Mucosa of stomach (tissue), 1 donor: ENCODE data around the gene RHD.
A peak's percentile ranks its signal among the peaks of the same experiment; 100 is the strongest.
"Not testable (repeated sequence)": the region's sequence is repeated elsewhere in the genome, so short reads cannot be mapped to it uniquely, and the experiment has no call there.

Source experiments
- H3K27me3 ChIP-seq: one replicate; pipeline ENCODE4 v1.7.0; 2013; ENCODE audit warnings: mild to moderate bottlenecking, low read length; ENCODE audit not compliant: control insufficient read depth, insufficient read depth
- H3K36me3 ChIP-seq: one replicate; pipeline ENCODE4 v1.7.0; 2013; ENCODE audit warnings: low read length; ENCODE audit not compliant: control insufficient read depth, insufficient read depth
- H3K4me1 ChIP-seq: one replicate; pipeline ENCODE4 v1.7.0; 2013; ENCODE audit warnings: mild to moderate bottlenecking, low read length; ENCODE audit not compliant: control insufficient read depth, insufficient read depth
- H3K4me3 ChIP-seq: one replicate; pipeline ENCODE4 v1.7.0; 2013; ENCODE audit warnings: low read length
- H3K9ac ChIP-seq: one replicate; pipeline ENCODE4 v1.7.0; 2013; ENCODE audit warnings: mild to moderate bottlenecking, low read length, moderate library complexity
- H3K9me3 ChIP-seq: one replicate; pipeline ENCODE4 v1.7.0; 2013; ENCODE audit warnings: mild to moderate bottlenecking, low read length, moderate library complexity; ENCODE audit not compliant: control insufficient read depth
- donor health status: Pancreatic carcinoma.

Gene RHD

DNA sequence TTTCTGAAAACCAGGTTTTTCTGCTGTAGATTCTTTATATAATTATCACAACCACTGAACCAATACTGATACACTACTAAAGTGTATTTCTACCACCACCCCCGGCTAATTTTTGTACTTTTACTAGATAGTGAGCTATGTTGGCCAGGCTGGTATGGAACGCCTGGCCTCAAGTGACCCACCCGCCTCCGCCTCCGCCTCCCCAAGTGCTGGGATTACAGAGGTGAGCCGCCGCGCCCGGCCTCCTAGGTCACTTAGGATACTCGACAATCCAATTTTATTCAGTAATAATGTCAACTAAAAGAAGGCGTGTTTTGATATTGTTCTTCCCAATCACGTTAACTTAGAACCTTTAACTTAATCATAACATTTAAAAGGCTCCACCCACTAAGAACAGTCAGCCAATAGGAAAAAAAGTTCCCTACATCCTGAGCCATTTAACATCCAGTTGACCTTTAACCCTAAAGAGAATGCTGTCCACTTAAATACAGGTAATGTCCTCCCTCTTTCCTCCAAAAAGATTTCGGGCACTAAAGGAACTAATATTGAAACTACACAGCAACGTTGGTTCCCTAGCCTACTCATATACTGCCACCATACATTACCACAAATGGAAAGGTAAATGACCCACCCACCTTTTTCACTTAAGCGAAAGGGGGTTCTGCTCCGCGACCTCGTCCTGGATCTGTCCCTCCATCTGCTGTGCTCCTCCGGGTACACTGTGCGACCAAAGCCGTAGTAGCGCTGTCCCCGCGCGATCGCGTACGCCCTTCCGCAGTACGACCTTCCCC lies 26.3 kb upstream of the RHD start:
- peaks cover 12% of the 10 kb centered on the region for H3K4me1 ChIP-seq
- H3K9me3 ChIP-seq = no peaks in the 10 kb centered on the region
- peak overlapping the region; percentile 92 for H3K4me3 ChIP-seq
- no peaks in the 10 kb centered on the region for H3K27me3 ChIP-seq
- H3K9ac ChIP-seq = peak overlapping the region; percentile 100
- no peaks in the 10 kb centered on the region for H3K36me3 ChIP-seq

DNA sequence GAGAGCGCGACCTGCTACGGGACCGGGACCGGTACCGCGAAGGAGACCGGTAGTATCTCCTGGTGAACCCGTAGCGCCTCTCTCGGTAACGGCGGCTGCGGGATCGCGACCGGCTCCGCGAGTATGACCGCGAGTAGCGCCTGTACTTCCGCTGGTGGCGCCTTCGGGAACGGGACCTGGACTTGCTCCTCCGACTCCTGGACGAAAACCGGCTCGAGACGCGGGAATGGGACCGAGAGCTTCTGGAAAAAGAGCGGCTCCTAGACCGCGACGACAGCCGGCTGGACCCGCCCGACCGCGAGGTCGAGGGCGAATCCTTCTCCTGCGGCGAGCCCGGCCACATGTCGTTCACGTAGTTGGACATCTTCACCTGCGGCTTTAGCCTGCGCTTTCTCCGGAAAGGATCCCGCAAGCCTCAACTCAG lies 25.7 kb upstream of the RHD start:
- peak overlapping the region; percentile 92 for H3K4me3 ChIP-seq
- H3K27me3 ChIP-seq = no peaks in the 10 kb centered on the region
- no peaks in the 10 kb centered on the region for H3K36me3 ChIP-seq
- peaks cover 12% of the 10 kb centered on the region for H3K4me1 ChIP-seq
- H3K9me3 ChIP-seq = no peaks in the 10 kb centered on the region
- peak overlapping the region; percentile 100 for H3K9ac ChIP-seq

GRCh38 chr1:25247024-25247828 lies 25.1 kb upstream of the RHD start, which contains the start of gene RSRP1:
TSS of gene RSRP1 (minus strand) at chr1:25247454. CDS start at chr1:25246963, 491 bp downstream.
- Histone ChIP-seq H3K27me3 (no peaks in the 10 kb centered on the region), H3K4me1 (peaks cover 12% of the 10 kb centered on the region), H3K9ac (peak within 1 kb of the TSS; percentile 100), H3K9me3 (no peaks in the 10 kb centered on the region), H3K36me3 (no peaks in the 10 kb centered on the region), H3K4me3 (peak within 1 kb of the TSS; percentile 92)

- Histone ChIP-seq H3K27me3 (no peaks in the 10 kb centered on the region), H3K4me1 (peaks cover 12% of the 10 kb centered on the region), H3K36me3 (no peaks in the 10 kb centered on the region), H3K9me3 (no peaks in the 10 kb centered on the region), H3K4me3 (peak overlapping the region; percentile 92), H3K9ac (peak overlapping the region; percentile 100)
These were observed 24.2 kb upstream of the RHD start for GRCh38 chr1:25247829-25248754.

DNA sequence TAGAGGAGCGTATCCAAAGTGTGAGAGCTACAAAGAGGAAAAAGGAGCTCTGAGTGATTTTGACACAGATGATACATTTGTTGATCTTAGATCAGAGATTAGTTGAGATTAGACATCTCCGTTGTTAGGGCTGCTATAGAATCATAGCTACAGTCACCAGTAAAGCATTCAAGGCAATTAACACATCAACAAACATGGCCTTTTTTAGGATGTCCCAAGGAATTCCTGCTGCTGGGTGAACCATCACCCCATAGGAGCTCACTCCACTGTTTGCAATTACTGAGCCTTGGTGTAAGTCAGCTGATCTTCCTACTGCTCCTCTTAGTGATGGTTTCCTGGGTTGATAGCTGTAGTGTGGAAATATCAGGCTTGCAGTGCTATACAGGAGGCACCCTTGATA lies 18.4 kb upstream of the RHD start:
- no peaks in the 10 kb centered on the region for H3K36me3 ChIP-seq
- no peaks in the 10 kb centered on the region for H3K4me1 ChIP-seq
- no peak overlapping the region for H3K4me3 ChIP-seq
- H3K9me3 ChIP-seq = no peaks in the 10 kb centered on the region
- H3K27me3 ChIP-seq = no peaks in the 10 kb centered on the region
- H3K9ac ChIP-seq = no peak overlapping the region

DNA sequence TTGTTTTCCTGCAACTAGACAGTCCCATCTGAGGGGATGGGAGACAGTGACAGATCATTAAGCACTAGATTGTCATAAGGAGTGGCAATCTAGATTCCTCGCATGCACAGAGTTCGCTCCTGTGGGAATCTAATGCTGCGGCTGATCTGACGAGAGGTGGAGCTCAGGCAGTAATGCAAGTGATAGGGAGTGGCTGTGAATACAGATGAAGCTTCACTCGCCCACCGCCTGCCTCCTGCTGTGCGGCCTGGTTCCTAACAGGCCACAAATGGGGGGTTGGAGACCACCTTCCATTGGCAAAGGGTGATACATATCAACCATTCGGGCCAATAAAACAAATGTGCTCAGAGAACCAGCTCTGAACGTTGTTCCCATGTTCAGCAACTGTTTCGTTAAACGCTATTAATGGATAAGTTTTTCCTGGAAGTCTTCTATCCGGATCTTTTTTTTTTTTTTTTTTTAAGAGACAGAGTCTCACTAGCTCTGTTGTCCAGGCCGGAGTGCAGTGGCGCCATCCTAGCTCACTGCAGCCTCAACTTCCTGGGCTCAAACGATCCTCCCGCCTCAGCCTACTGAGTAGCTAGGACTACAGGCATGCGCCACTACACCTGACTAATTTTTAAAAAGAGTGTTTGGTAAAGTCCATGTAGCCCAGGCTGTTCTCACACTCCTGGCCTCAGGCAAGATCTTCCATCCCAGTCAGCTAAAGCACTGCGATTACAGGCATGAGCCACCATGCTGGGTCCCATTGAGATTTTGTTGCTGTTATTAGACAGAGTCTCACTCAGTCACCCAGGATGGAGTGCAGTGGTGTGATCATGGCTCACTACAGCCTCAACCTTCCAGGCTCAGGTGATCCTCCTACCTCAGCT lies 16.4 kb upstream of the RHD start:
- Histone ChIP-seq H3K4me3 (no peak overlapping the region), H3K4me1 (no peaks in the 10 kb centered on the region), H3K9me3 (no peaks in the 10 kb centered on the region), H3K9ac (no peak overlapping the region), H3K27me3 (no peaks in the 10 kb centered on the region), H3K36me3 (no peaks in the 10 kb centered on the region)

DNA sequence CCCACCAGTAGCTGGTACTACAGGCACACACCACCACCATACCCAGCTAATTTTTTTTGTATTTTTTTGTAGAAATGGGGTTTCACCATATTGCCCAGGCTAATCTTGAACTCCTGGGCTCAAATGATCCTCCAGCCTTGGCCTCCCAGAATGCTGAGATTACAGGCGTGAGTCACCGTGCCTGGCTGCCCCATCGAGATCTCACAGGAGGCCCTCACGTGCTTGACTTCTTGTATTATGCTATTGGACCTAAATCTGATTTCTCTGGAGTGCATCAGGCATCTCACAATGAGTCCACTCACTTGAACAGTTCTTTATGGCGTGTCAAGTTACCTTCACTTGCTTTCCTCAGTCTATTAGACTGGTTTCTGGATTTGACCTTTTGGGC lies 15.7 kb upstream of the RHD start:
- Histone ChIP-seq H3K4me1 (no peaks in the 10 kb centered on the region), H3K4me3 (no peak overlapping the region), H3K27me3 (no peaks in the 10 kb centered on the region), H3K36me3 (no peaks in the 10 kb centered on the region), H3K9ac (no peak overlapping the region), H3K9me3 (no peaks in the 10 kb centered on the region)

DNA sequence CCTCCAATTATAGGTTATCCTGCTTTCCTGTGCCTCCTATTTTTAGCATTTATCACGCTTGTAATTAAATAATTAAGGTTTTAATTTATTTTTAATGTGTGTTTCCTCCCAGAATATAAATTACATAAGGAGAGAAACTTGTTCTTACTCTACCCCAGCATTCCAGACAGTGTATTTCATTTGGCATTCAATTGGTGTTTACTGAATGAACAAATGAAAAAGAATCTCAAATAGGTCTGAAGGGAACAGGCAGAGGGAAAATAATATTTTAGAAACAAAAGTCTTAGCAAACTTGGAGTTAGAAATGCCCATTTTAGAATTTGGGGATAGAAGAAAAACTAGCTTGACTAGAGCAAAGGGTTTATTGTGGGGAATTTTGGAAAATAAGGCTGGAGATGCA lies 15.1 kb upstream of the RHD start:
- H3K9ac ChIP-seq = no peak overlapping the region
- no peak overlapping the region for H3K4me3 ChIP-seq
- no peaks in the 10 kb centered on the region for H3K9me3 ChIP-seq
- no peaks in the 10 kb centered on the region for H3K27me3 ChIP-seq
- no peaks in the 10 kb centered on the region for H3K4me1 ChIP-seq
- H3K36me3 ChIP-seq = no peaks in the 10 kb centered on the region

DNA sequence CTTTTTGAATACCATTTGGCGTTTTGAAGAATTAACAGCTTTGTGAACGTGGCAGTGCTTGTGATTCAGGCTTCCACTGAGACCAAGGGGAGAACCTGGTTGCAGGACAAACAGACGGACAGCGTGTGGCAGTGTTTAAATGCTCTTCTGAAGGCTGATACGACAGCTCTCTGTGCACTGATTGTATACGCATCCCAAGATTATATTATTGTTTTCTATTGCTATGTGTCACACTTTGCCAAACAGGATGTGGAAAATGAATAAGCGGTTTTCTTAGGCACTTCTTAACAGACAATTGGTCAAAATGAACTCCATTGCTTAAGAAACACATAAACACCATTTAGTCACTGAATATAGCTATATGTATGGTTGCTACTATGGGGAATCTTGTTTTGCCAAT lies 12.5 kb upstream of the RHD start:
- H3K4me1 ChIP-seq, H3K36me3 ChIP-seq, H3K4me3 ChIP-seq, H3K9me3 ChIP-seq, H3K27me3 ChIP-seq, H3K9ac ChIP-seq: not testable (repeated sequence)

DNA sequence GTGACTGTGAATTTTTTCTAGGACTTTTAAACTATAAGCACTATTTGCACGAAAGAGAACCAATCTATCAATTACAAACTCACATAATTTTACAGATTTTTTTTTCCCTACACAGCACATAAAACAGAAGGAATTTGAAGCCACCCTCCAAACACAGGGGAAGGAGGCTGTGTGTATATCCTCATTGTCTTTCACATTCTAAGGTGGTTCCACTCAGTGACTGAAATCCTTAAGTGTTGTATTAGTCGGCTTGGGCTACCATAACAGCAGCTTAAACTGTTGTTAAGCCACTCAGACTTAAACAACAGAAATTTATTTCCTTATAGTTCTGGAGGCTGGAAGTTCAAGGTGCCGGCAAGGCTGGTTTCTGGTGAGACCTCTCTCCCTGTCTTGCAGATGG lies 12.0 kb upstream of the RHD start:
- not testable (repeated sequence) for H3K27me3 ChIP-seq, H3K4me1 ChIP-seq, H3K9me3 ChIP-seq, H3K4me3 ChIP-seq, H3K36me3 ChIP-seq, H3K9ac ChIP-seq

- not testable (repeated sequence) for H3K27me3 ChIP-seq, H3K4me1 ChIP-seq, H3K4me3 ChIP-seq, H3K36me3 ChIP-seq, H3K9me3 ChIP-seq
- H3K9ac ChIP-seq = peak overlapping the region; percentile 43
These were observed 5.6 kb upstream of the RHD start for GRCh38 chr1:25266554-25267287.
